OCI-LY1 (cell line): Measurements from ENCODE around the gene ACTA1.

Source experiments
- EZH2 ChIP-seq: fragments of 200-600 bp; sonication (generic), shearing (Covaris generic); IDR thresholded peaks from 2 replicates; pipeline ENCODE4 v1.8.0; 2017; ENCODE audit warnings: borderline replicate concordance, mixed run types, mild to moderate bottlenecking, antibody characterized with exemption, low read length, moderate library complexity, mixed read lengths
- TF ChIP-seq, protein P1 (sequence below): fragments of 200-600 bp; sonication (generic), shearing (Covaris generic); IDR thresholded peaks from 2 replicates; pipeline ENCODE4 v1.5.1; 2017; ENCODE audit warnings: mild to moderate bottlenecking, antibody characterized with exemption, low read length, moderate library complexity, mixed read lengths

DNA sequence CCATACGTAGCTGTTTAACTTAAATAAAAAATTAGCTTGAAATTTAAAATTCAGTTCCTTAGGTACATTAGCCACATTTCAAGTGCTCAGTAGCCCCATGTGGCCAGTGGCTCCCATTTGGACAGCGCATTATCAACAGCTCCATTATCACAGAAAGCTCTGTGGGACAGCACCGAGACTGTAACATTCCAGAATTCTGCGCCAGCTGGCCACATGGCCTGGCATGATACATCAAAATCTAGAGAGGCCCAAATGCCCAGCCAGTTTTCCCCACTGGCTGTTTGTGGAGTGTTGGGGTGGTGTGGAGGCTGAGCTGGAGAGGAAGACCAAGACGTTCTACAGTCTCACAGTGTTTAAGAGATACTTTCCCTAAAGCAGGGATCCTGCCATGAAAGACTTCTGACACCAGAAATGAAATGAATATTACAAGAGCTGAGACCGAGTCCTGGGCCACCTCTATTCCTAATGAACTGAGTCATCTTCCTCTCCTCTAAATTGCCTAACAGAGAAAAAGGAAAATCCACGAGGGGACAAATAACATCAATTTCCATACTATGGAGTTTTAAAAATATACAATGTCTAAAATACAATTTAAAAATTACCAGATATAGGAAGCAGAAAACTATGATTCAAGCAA is 27.3 kb upstream of the ACTA1 start:
- TF ChIP-seq, protein P1, sequence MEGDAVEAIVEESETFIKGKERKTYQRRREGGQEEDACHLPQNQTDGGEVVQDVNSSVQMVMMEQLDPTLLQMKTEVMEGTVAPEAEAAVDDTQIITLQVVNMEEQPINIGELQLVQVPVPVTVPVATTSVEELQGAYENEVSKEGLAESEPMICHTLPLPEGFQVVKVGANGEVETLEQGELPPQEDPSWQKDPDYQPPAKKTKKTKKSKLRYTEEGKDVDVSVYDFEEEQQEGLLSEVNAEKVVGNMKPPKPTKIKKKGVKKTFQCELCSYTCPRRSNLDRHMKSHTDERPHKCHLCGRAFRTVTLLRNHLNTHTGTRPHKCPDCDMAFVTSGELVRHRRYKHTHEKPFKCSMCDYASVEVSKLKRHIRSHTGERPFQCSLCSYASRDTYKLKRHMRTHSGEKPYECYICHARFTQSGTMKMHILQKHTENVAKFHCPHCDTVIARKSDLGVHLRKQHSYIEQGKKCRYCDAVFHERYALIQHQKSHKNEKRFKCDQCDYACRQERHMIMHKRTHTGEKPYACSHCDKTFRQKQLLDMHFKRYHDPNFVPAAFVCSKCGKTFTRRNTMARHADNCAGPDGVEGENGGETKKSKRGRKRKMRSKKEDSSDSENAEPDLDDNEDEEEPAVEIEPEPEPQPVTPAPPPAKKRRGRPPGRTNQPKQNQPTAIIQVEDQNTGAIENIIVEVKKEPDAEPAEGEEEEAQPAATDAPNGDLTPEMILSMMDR: no peak
- TF ChIP-seq EZH2: no peak
